ENCODE results near the gene KCNRG.

DNA sequence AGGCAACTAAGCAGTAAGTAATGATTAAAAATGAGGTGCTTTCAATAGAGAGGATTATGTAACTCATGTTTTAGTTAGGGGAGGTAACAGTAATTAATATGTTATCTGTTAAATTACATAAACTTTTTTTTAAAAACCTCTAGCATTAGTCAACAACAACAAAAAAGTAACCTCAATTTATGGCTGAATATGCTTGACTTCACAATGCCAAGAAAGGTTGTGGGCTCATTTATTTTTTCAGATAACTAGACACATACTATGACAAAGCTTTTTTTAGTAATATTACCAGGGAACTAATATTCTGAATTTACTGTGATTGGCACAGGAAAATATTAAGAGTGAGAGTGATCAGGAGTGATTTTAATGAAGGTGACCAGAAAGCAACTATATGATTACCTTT, 54.9 kb downstream of the KCNRG start:
- TF ChIP-seq, protein P1, sequence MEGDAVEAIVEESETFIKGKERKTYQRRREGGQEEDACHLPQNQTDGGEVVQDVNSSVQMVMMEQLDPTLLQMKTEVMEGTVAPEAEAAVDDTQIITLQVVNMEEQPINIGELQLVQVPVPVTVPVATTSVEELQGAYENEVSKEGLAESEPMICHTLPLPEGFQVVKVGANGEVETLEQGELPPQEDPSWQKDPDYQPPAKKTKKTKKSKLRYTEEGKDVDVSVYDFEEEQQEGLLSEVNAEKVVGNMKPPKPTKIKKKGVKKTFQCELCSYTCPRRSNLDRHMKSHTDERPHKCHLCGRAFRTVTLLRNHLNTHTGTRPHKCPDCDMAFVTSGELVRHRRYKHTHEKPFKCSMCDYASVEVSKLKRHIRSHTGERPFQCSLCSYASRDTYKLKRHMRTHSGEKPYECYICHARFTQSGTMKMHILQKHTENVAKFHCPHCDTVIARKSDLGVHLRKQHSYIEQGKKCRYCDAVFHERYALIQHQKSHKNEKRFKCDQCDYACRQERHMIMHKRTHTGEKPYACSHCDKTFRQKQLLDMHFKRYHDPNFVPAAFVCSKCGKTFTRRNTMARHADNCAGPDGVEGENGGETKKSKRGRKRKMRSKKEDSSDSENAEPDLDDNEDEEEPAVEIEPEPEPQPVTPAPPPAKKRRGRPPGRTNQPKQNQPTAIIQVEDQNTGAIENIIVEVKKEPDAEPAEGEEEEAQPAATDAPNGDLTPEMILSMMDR (conservative IDR thresholded peaks at IDR 0.05; ENCODE audit: low read length) = no peak
- TF ChIP-seq EZH2phosphoT487 (IDR thresholded peaks at IDR 0.05; ENCODE audit: borderline replicate concordance) = no peak
